ENCODE data around the gene AP1M2.
"Not testable (repeated sequence)": the region's sequence is repeated elsewhere in the genome, so short reads cannot be mapped to it uniquely, and the experiment has no call there.

AP1M2 gene

DNA sequence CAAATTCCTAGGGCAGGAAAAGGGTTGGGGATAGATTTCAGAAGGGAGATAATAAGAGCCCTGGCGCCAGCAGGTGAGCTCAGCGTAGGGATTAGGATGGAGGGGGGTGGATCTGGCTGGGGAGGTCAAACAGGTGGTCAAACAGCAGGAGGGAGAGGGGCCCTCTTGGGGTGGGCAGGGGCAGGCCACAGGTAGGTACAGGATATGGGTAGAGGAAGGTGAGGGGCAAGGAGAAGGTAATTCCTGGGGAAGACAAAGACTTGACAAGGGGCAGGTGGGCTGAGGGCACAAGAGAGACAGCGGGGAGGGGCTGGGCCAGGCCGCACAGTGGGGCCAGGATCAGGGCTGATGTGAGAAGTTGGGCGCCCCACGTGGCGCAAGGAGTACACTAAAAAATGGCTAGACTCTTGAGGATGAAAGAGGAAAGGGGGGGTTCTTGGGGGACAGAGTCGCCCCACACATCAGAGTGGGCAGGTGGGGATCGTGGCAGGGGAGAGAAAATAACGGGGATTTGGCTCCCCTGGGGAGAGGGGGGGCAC lies 22.0 kb downstream of the AP1M2 start:
- no peak for TF ChIP-seq POLR2A (IDR thresholded peaks at IDR 0.05; ENCODE audit: low read depth, low read length)
- no peak for FAIRE-seq
- DNase-seq (ENCODE audit: insufficient read length, low spot score): no peak

DNA sequence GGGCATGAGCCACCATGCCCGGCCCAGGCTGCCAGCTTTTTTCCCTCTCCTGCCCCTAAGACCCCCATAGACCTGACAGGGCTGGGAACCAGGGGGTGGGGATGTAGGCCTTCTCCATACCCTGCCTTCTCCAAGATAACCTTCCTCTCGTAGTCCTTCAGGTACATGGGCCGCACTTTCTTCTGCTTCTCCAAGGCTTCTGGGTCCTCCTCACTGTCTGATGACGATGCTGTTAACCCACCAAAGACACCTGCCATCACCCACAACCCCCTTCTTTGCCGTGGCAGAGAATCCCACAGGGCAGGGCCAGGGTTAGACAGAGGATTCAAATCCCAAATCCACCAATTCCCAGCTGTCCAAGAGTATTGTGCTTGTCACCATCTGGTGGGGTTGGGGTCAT lies 24.5 kb downstream of the AP1M2 start:
- FAIRE-seq (no peak), DNase-seq (ENCODE audit: insufficient read length, low spot score) (no peak)
- TF ChIP-seq POLR2A (IDR thresholded peaks at IDR 0.05; ENCODE audit: low read depth, low read length): no peak

DNA sequence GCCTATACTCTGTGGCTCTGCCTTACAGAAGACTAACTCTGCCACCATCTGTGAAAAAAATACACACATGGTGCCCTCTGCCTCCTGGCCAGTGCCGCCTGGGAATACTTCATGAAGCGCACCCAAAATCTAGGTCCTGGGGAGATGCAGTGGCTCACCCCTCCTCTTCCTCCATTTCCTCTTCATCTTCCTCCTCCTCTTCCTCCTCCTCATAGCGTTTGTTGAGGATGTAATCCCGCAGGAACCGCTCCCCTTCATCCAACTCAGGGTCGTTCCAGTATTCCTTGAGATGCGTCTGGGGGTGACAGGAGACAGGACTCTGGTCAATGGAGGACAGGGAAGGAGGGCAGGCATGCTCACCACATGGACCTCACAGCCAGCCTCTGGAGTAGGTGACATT lies 27.0 kb downstream of the AP1M2 start:
- DNase-seq (ENCODE audit: insufficient read length, low spot score) (no peak), FAIRE-seq (no peak)
- TF ChIP-seq POLR2A (IDR thresholded peaks at IDR 0.05; ENCODE audit: low read depth, low read length): no peak

DNA sequence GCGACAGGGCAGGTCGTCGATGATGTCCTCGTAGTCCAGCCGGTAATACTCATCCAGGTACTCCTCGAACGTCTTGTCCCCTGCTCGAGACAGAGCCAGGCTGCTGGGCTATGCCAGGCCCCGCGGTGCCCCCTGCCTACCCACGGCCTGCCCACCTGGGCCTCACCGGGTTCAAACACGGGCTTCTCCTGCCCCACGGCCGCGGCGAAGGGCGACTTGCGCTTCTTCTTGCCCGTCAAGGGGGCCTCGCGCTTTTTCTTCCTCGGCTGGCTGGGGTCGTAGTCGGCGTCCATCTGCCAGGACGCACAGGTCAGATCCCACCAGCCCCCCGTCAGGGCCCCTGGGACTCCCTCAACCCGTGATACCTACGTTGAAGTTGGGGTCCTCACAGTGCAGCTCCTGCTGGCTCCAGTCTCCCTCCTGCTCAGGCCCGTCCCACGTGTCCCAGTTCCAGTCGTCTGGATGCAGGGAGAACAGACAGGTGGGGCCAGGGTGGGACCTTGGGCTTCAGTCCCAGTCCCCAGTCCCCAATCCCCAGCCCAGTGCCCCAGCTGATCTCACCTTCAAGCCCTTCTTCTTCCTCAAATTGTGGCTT lies 29.4 kb downstream of the AP1M2 start:
- no peak for TF ChIP-seq POLR2A (IDR thresholded peaks at IDR 0.05; ENCODE audit: low read depth, low read length)
- DNase-seq (ENCODE audit: insufficient read length, low spot score) (no peak), FAIRE-seq (no peak)

DNA sequence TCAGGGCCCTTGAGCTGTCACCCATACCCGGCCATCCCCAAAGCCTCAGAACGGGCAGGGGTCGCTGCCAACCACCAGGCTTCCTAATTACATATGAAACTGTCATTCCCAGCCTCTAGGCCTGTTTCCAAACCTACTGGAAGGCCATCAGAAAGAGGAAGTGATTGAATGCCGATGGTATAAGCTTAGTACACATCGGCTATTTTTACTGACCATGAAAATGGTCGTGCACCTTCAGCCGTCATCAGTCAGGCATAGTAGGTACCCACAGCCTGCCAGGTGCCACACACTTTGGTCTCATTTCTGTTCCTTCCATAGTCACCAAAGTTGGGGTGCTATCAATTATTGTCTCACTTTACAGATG lies 31.5 kb downstream of the AP1M2 start:
- TF ChIP-seq POLR2A (IDR thresholded peaks at IDR 0.05; ENCODE audit: low read depth, low read length): no peak
- FAIRE-seq (no peak), DNase-seq (ENCODE audit: insufficient read length, low spot score) (no peak)

DNA sequence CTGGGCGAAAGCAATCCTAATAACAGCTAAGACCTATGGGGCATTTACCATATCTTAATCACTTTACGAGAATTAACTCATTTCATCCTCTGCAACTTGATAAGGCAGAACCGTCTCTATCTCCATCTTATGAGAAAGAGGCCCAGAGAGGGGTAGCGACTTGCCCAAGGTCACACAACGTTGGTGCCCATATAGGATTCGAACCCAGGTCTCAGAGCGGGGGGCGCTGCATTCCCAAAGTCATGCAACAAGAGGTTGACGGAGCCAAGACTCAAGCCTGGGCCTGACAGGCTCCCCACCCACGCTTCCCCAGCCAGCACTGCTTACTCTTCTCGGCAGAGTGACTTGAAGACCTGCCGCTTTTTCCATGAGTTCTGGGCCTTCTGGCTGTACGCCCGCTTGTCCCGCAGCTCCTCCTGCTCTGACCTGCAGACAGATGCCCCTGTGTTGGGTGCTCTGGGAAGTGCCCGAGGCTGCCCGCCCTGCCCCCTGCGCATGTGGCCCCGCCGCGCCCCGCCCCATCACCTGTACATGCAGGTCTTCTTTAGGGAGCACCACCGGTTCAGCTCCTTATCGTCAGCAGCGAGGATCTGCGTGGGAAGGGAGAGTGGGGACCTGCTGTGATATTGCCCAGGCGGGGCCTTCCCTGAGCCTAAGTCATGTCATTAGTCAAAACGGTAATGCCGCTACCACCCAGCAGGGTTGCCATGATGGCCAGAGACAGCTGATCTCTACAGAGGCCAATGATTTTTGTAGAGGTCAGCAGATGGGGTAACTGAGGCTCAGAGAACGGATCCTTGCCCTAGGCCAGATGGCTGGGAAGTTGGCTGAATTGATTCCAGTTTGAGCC lies 32.1 kb downstream of the AP1M2 start:
- no peak for DNase-seq (ENCODE audit: insufficient read length, low spot score)
- FAIRE-seq: no peak
- TF ChIP-seq POLR2A (IDR thresholded peaks at IDR 0.05; ENCODE audit: low read depth, low read length): no peak

DNA sequence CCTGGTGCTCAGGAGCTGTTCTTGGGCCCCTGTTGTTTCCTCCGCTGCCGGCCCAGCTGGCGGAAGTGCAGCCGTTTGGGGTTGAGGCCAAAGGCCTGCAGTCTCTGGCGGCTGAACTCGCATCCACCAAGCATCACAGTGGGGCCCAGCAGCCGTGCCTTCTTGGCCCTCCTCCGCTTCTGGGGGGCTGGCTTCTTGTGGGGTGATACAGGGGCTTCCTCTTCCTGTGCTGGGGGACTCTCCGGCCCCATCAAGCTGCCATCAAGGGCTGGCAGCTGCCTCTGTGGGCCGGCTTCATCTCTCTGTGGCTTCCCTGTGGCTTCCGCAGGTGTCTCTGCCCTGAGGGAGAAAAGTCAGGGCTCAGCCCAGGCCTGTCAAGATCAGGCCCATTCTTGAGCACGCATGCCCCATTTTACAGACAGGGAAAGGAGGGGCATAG lies 33.1 kb downstream of the AP1M2 start:
- no peak for DNase-seq (ENCODE audit: insufficient read length, low spot score)
- FAIRE-seq: no peak
- TF ChIP-seq POLR2A (IDR thresholded peaks at IDR 0.05; ENCODE audit: low read depth, low read length): no peak

DNA sequence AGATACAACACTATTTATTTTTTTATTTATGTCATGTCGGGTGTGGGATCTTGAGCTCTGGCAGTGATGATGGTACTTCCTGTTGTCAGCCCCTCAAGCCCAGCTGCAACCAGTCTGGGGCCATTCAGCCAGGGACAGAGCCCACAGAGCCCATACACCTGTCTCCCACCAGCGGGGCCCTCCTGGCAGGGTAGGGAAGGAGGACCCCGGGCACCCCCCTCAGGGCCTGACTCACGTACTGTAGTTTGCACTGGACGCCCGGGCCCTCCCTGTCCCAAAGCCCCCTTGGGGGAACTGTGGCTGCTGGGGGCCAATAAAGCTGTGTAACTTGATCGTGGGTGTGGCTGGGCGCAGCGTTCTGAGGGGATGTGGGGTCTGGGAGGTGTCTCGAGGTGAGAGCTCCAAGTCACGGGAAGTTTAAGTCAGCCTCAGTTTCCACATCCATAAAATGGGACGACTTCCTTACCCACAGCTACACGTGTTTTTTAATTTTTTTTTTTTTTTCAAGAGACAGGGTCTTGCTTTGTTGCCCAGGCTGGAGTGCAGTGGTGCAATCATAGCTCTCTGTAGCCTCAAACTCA lies 33.9 kb downstream of the AP1M2 start:
- TF ChIP-seq POLR2A (IDR thresholded peaks at IDR 0.05; ENCODE audit: low read depth, low read length): no peak
- FAIRE-seq (no peak), DNase-seq (ENCODE audit: insufficient read length, low spot score) (no peak)

DNA sequence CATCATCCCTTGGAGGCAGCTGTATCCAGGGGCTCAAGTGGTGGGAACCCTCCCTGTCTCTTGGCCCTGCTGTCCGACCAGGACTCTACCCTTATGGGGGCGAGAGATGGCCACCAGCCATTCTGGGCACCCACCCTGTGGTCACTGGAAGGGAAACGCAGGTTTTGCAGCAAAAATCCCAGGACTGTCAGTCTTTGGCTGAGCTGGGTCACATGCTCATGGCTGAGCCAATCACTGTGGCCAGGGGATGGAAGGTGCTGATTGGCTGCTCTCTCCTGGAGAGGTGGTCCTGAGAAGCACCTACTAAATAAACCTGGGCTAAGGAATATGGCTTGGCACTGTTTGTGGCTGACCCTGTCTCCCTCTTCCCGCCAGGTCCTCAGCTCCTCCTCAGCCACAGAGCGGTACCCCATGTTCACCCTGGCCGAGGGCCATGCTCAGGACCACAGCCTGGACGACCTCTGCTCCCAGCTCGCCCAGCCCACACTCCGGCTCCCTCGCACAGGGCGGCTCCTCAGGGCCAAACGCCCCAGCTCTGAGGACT lies 34.5 kb downstream of the AP1M2 start:
- TF ChIP-seq POLR2A (IDR thresholded peaks at IDR 0.05; ENCODE audit: low read depth, low read length): no peak
- DNase-seq (ENCODE audit: insufficient read length, low spot score) (no peak), FAIRE-seq (no peak)

DNA sequence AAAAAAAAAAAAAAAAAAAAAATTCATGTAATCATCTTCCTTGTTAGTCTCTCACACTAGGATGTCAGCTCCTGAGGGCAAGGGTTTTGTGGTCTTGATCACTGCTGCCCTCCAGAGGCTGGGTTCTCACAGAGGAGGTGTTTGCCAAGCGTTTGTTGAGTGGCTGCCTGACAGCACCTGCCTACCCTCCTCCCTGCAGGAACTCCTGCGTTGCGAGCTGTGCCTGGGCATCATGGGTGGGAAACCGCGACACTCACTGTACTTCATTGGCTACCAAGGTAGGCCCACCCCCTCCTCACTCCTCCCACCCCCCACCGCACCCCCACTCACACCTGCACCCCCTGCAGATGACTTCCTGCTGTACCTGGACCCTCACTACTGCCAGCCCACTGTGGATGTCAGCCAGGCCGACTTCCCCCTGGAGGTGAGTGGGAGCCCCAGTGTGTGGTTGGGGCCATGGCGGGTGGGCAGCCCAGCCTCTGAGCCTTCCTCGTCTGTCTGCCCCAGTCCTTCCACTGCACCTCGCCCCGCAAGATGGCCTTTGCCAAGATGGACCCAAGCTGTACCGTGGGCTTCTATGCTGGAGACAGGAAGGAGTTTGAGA lies 35.3 kb downstream of the AP1M2 start:
- no peak for FAIRE-seq
- DNase-seq (ENCODE audit: insufficient read length, low spot score): peak; percentile 61
- no peak for TF ChIP-seq POLR2A (IDR thresholded peaks at IDR 0.05; ENCODE audit: low read depth, low read length)

DNA sequence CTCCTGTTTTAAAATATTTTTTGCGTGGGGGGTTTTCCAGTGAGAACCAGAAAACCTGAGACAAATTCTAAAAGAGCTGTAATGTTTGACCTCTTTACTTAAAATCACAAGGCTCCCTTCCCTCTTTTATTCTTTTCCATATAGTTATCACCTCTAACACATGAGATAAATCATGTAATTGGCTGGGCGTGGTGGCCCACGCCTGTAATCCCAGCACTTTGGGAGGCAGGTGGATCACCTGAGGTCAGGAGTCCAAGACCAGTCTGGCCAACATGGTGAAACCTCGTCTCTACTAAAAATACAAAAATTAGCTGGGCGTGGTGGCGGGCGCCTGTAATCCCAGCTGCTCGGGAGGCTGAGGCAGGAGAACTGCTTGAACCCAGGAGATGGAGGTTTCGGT lies 36.1 kb downstream of the AP1M2 start:
- not testable (repeated sequence) for FAIRE-seq; DNase-seq (ENCODE audit: insufficient read length, low spot score)

DNA sequence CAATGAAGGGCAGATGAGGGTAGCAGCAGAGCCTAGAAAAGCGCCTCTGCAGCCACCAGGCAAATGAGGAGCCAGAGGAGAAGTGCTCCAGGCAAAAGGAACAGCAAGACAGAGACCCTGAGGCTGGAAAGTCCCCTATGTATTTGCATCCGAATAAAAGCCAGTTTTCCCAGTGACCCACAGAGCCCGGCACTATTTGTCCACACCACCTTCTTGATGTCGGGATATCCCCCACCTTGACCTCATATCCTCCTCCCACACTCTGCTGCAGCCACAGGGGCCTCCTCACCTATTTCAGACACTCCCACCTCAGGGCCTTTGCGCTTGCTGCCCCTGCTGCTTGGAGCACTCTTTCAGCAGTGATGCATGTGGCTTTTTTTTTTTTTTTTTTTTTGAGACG lies 36.8 kb downstream of the AP1M2 start:
- no peak for TF ChIP-seq POLR2A (IDR thresholded peaks at IDR 0.05; ENCODE audit: low read depth, low read length)
- FAIRE-seq: no peak
- DNase-seq (ENCODE audit: insufficient read length, low spot score): no peak

DNA sequence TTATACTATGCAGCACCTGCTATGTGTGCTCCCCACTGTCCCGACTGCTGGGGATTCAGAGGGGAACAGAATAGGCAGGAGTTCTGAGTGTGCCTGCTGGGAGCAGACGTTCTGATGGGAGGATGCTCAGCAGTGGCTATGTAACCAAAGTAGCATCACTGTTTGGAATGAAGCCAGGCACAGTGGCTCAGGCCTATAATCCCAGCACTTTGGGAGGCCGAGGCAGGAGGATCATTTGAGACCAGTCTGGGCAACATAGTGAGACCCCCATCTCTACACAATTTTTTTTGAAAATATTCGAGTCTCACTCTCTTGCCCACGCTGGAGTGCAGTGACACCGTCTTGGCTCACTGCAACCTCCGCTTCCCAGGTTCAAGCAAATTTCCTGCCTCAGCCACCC lies 37.4 kb downstream of the AP1M2 start:
- no peak for DNase-seq (ENCODE audit: insufficient read length, low spot score)
- FAIRE-seq: no peak
- no peak for TF ChIP-seq POLR2A (IDR thresholded peaks at IDR 0.05; ENCODE audit: low read depth, low read length)

DNA sequence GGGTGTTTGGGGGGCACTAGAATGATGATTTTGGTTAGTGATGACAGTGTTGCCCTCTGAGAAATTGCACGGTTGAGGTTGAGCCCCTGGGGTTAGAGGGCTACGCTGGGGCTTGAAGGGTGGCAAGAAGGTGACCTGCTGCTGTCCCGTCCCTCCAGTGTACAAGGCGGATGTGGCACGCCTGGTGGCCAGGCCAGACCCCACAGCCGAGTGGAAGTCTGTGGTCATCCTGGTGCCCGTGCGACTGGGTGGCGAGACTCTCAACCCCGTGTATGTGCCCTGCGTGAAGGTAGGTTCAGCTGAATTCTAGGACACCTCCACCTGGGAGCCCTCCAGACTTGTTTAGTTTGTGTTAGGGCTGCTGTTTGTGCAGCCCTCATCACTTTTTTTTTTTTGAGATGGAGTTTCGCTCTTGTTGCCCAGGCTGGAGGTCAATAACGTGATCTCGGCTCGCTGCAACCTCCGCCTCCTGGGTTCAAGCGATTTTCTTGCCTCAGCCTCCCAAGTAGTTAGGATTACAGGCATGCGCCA lies 38.3 kb downstream of the AP1M2 start:
- no peak for FAIRE-seq
- TF ChIP-seq POLR2A (IDR thresholded peaks at IDR 0.05; ENCODE audit: low read depth, low read length): no peak
- no peak for DNase-seq (ENCODE audit: insufficient read length, low spot score)

Data from H54 (cell line).